NCI-H1105 treated with DMSO at 0.1 percent for 48 hours (cell line): ENCODE measurements around the gene SNAP47.

ENCODE experiments used
- DNase-seq: peaks from one replicate; lab custom pipeline; 2025; lab: John Stamatoyannopoulos, UW

SNAP47 gene

DNA sequence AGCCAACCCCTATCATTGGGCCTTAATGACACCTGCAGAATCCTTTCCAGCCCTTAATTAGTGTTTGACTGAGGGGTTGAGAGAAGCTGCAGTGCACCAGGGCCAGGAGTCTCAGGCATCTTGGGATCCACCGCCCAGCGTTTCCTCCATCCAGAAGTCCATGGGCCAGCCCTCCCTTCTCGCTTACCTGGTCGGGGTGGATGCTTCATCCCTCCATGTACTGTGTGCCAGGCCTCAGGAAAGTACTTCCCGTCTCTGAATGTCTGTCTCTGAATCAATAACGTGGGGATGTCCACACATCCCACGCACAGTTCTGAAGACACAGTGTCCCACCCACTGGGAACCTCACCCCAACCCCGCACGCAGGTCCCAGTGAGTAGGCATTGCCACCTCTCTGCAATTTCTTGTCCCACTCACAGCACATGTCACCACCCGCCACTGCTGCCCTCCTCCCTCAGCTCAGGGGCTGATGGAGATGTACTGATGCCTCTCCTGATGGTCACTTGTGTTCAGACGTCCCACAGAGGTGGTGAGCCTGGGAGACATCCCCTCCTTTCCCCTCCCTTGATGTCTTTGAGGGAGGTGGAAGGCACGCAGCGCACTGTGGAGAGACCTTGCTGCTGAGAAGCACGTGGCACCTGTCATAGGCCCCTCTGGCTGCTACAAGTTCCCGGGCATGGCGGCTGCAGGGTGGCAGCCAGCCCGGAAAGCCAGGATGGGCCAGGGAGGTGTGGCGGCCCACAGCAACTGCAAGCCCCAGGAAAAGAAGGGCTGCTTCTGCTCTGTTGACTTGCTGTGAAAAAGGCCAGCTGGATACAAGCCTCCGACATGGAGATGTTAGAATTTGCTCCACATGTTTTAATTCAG, 50.8 kb downstream of the SNAP47 start:
- no peak for DNase-seq

GRCh38 chr1:227786673-227787512, 51.7 kb downstream of the SNAP47 start:
- DNase-seq: no peak

DNA sequence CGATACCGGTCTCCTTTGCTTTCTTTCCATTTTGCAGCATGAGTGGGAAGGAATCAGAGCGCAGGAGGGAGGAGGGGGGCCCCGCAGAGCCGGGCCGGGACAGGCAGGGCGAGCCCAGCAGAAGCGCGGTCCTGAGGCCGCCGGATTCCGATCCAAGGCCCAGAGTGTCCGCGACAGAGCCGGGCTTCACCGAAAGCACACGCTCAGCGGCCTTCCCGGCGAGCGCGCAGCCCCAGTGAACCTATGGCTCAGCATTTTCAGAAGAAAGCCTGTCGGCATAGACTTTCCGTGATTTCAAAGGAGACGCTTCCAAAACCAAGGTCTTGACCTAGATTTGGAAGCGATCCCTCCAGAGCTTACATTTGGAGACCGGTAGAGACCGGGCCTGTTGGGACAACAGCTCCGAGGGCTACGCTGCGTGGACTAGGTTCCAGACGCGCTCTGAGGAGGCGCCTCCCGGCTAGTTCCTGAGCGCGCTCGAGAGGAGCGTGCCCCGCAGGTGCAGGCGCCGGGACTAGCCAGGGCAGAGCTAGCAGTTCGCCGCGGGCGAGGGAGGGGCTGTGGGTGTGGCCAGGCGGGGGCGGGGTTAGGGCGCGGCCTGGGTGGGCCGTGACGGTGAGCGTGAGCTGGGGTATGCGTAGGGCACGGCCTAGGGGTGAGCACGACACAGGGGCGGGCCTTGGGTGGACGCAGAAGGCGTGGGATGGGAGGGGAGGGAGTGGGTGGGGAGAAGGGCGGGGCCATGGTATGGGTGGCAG, 52.5 kb downstream of the SNAP47 start:
- peak; percentile 78 for DNase-seq

DNA sequence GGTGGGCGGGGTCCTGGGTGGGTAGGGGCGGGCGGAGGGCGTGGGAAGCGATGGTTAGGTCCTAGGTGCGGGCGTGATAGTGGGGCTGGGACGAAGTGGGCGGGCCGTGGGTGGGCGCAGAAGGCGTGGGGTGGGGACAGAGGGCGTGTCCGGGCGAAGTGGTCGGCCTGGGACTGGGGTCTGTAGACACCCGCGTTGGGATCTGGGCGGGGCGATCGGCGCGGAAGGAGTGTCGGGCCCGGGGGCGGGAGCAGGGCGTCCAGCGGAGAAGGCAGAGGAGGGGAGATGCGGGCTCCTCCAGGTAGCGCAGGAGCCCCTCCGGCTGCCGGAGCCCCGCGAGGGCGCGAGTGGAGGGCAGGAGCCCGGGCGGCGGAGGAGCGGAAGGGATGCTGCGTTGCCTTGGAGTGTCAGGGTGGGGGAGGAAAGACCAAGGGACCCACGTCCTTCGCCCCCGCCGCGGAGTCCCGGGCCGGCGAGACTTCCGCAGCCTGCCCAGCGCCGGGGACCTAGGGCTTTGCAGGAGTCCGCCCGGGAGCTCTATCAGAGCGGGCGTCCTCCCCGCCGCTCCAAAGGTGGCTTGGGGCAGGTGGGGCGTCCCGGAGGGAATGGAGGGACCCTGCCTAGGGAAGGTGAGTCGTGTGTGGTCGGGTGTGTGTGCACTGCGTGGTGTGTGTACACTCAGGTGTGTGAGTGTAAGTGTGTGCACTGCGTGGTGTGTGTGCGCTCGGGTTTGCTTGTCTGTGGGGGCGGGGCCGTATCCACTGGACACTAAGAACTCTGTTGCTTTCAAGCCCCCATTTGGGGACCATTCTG, 53.2 kb downstream of the SNAP47 start:
- DNase-seq: peak; percentile 58

GRCh38 chr1:227789084-227790033, 54.1 kb downstream of the SNAP47 start:
- DNase-seq: no peak

DNA sequence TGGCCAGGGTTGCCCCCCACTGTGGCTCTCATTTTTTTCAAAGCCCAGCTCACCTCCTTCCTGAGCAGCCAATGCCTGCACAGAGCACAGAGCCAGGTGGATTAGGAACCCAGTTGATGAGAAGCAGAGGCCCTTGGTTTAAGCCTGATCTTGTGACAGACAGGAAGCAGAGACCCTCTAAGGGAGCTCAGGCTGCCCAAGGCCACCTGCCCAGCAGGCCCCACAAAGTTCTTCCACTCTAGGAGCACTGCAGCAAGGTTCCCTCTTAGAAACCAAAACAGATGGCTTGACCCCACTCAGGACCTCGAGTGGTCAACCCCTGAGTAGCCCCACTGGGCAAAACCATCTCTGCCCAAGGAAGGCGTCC, 54.8 kb downstream of the SNAP47 start:
- DNase-seq: no peak

- DNase-seq: no peak
These were observed 55.6 kb downstream of the SNAP47 start for GRCh38 chr1:227790868-227791267.

- DNase-seq: no peak
These were observed 56.3 kb downstream of the SNAP47 start for GRCh38 chr1:227791425-227792143.

DNA sequence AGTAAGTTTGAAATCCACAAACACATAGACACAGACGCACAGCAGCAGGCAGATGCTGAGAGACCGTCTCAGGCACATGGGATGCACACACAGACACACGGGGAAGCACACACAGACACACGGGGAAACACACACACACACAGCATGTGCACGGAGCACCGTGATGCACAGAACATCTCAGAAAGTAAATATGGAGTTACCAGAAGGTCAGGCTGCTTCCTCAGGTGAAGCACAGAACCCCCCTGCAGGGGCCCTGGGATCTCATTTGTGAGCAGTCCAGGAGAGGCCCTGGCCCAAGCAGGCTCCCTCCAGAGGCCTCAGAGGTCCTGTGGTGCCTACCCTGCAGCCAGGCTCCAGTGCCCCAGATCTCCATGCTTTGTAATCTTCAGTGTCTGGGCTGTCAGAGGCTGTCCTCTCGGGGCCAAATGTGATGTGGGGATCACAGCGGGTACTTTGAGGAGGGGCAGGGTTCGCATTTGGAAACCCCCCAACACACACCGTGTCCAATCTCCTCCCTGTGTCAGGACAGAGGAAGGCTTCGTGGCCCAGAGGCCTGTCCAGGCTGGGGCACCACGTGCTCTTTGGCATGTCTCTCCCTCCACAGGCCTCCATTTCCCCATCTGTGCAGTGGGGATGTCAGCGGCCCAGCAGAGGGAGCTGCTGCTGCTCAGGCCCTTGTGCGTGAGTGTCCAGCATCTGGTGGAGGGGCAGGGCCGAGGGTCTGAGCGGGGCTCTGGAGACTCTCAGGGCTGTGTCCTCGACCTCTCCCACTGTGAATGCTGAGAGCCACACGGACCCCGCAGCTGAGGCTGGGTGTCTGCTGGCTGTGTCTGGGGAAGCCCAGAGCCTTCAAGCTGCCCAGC, 57.2 kb downstream of the SNAP47 start:
- DNase-seq: no peak

- DNase-seq: no peak
These were observed 58.1 kb downstream of the SNAP47 start for GRCh38 chr1:227793079-227793947.

GRCh38 chr1:227793948-227794816, 58.9 kb downstream of the SNAP47 start:
- DNase-seq: no peak

DNA sequence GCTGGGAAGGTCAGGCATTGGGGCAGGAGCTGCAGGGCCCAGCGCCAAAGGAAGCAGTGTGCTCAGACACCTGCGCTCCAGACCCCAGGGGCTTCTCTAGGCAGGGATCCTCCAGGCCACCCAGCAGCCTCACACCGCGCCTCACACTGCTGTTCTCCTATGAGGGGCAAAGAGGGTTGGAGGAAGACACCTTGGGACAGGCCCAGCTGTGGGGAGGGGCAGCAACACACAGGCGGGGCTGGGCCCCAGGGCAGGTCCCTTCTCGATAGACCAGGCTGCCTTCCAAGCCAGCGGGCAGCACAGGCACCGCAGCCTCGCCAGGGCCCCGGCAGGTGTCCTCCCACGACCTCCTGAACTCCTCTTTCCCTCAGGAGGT, 59.6 kb downstream of the SNAP47 start:
- DNase-seq: no peak

DNA sequence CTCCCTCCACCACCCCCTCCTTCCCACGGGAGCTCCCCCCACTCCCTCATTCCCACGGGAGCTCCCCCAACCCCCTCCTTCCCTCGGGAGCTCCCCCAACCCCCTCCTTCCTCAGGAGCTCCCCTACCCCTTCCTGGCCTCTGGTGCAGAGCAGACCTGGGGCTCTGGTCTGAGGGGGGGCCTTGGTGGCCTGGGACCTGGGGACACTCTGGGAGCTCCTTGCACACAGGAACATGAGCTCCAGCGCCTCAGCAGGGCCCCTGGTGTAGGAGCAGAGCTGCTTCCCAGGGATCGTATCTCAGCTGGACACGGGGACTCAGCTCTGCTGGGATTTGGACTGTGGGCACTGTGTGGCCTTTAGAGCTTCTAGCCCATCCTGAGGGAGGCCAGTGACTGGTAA, 60.5 kb downstream of the SNAP47 start:
- DNase-seq: no peak

DNA sequence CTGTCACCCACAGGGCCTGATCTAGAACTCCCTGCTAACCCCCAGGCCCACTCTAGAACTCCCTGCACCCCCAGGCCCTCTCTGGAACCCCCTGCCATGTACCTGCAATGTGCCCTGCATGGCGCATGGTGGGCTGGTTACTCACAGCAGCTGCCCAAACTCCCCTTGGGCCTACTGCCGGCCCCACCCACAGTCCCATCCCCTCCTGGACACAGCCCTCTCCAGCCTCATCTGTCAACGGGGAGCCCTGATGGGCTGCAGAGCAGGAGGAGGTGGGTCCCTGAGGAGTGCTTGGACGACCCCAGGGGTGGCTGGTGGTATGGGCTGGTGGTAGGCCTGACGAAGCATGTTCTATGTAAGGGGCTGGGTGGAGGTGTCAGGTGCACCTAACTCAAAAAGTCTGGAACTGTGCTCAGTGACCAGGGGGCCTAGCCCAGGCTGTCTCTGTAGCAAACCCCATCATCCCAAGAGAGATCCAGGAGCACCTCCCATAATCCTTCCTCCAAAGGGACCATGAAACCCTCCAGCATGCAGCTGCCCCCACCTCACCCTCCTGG, 61.2 kb downstream of the SNAP47 start:
- DNase-seq: no peak

DNA sequence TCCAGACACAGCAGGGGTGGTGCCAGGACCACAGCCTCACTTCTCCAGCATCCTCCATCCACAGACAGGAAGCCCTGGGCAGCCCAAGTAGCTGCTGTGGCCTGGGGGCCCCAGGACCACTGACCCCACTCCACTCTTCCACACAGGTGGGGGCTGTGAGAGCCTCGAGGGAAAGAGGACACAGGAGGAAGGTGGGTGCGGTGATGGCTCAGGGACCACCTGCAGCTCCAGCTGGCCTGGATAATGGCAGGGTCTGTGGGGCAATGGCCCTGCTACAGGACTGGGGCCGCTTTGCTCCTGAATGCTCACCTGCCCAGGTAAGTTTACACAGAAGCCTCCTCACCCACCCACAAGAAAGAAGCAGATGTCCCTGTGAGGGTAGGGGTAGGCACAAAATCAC, 61.9 kb downstream of the SNAP47 start:
- no peak for DNase-seq

DNA sequence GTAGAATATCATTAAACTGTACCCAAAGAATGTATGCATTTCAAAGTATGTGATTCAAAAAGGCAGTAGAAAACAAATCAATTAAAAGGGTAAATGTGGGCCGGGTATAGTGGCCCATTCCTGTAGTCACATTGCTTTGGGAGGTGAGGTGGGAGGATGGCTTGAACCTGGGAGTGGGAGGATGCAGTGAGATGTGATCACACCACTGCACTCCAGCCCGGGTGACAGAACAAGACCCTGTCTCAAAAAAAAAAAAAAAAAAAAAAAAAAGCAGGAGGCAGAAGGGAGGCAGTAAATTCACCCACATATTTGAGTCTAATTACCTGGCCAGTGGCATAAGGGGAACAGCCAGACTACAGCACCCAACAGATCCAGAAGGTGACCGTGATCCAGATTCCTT, 62.4 kb downstream of the SNAP47 start:
- DNase-seq: no peak
